Liver (tissue), 9 donors: ENCODE results near the gene SMAP1. TPM values are rescaled to one million over a fixed set of nuclear protein-coding genes. Genes with fewer than 3 reads are reported as not detected.
"Not testable (repeated sequence)": the region's sequence is repeated elsewhere in the genome, so short reads cannot be mapped to it uniquely, and the experiment has no call there.

Experiments used
- DNase-seq: peaks from one replicate; pipeline ENCODE4 v3.0.0-alpha.2; 2017; ENCODE audit warnings: low spot score
- H3K27ac ChIP-seq, 2 donors: one replicate each; pipeline ENCODE4 v1.7.0; 2013; ENCODE audit warnings: inconsistent platforms in 2 of 2, low read length in 2 of 2, control low read depth in 1 of 2, low read depth in 1 of 2, mild to moderate bottlenecking in 1 of 2
- H3K27me3 ChIP-seq, 4 donors: one replicate each; pipeline versions ENCODE4 v1.6.1 to v1.7.0; 2013; ENCODE audit warnings: low read length in 3 of 4, inconsistent platforms in 1 of 4, mild to moderate bottlenecking in 1 of 4, moderate library complexity in 1 of 4; ENCODE audit not compliant: control insufficient read depth in 4 of 4, insufficient read depth in 4 of 4
- H3K36me3 ChIP-seq, 4 donors: one replicate each; pipeline versions ENCODE4 v1.6.1 to v1.7.0; 2013; ENCODE audit warnings: low read length in 3 of 4, mild to moderate bottlenecking in 3 of 4, low read depth in 1 of 4, moderate library complexity in 1 of 4; ENCODE audit not compliant: control insufficient read depth in 4 of 4, insufficient read depth in 3 of 4
- H3K4me1 ChIP-seq, 4 donors: one replicate each; pipeline versions ENCODE4 v1.6.1 to v1.7.0; 2013; ENCODE audit warnings: low read length in 3 of 4, mild to moderate bottlenecking in 3 of 4, moderate library complexity in 1 of 4; ENCODE audit not compliant: control insufficient read depth in 4 of 4, insufficient read depth in 4 of 4
- H3K4me3 ChIP-seq, 3 donors: one replicate each; pipeline versions ENCODE4 v1.6.1 to v1.7.0; 2013; ENCODE audit warnings: low read length in 3 of 3, control low read depth in 1 of 3, low read depth in 1 of 3, mild to moderate bottlenecking in 1 of 3
- H3K9ac ChIP-seq, 2 donors: one replicate each; pipeline ENCODE4 v1.7.0; 2013; ENCODE audit warnings: low read length in 2 of 2, mild to moderate bottlenecking in 2 of 2, moderate library complexity in 2 of 2, control low read depth in 1 of 2, low read depth in 1 of 2
- H3K9me3 ChIP-seq, 4 donors: one replicate each; pipeline versions ENCODE4 v1.6.1 to v1.7.0; 2013; ENCODE audit warnings: low read length in 3 of 4; ENCODE audit not compliant: control insufficient read depth in 4 of 4
- CTCF ChIP-seq: fragments of 150-350 bp; IDR thresholded peaks from 2 replicates; pipeline ENCODE4 v1.5.1; 2017; ENCODE audit warnings: improper control_type of control experiment, low read depth, low read length; ENCODE audit not compliant: missing input control
- EGR1 ChIP-seq, 2 donors: IDR thresholded peaks; 2 replicates each; pipeline ENCODE4 v1.6.1; 2016 to 2018; ENCODE audit warnings: antibody characterized with exemption in 2 of 2, low read depth in 2 of 2
- FOXA2 ChIP-seq: IDR thresholded peaks from 2 replicates; pipeline ENCODE4 v1.6.1; 2016; ENCODE audit warnings: antibody characterized with exemption
- HNF4A ChIP-seq, 2 donors: conservative IDR thresholded peaks; 2 replicates each; pipeline ENCODE4 v1.6.1; 2016; ENCODE audit warnings: antibody characterized with exemption in 2 of 2, mild to moderate bottlenecking in 2 of 2
- HNF4G ChIP-seq: IDR thresholded peaks from 2 replicates; pipeline ENCODE4 v1.6.1; 2016; ENCODE audit warnings: antibody characterized with exemption
- JUND ChIP-seq, 2 donors: IDR thresholded peaks; 2 replicates each; pipeline ENCODE4 v1.6.1; 2016; ENCODE audit warnings: antibody characterized with exemption in 2 of 2
- MAX ChIP-seq: IDR thresholded peaks from 2 replicates; pipeline ENCODE4 v1.6.1; 2016; ENCODE audit warnings: antibody characterized with exemption
- NR2F2 ChIP-seq: IDR thresholded peaks from 2 replicates; pipeline ENCODE4 v1.6.1; 2016; ENCODE audit warnings: antibody characterized with exemption
- REST ChIP-seq: IDR thresholded peaks from 2 replicates; pipeline ENCODE4 v1.6.1; 2016; ENCODE audit warnings: antibody characterized with exemption, mild to moderate bottlenecking
- YY1 ChIP-seq: IDR thresholded peaks from 2 replicates; pipeline ENCODE4 v1.6.1; 2016; ENCODE audit warnings: antibody characterized with exemption, mild to moderate bottlenecking
- ZBTB33 ChIP-seq: IDR thresholded peaks from 2 replicates; pipeline ENCODE4 v1.6.1; 2016; ENCODE audit warnings: antibody characterized with exemption
- WGBS: extraction: QIAGEN DNeasy Blood & Tissue Kit; methylation state at CpG from one replicate; pipeline ENCODE4 v1.1.7; 2013; 5-methylcytosine and 5-hydroxymethylcytosine counted together
- polyA plus RNA-seq, 2 donors: library from polyadenylated mRNA; stranded (reverse) in 1 of 2; unstranded in 1 of 2; fragments of 200-250 nt in 1 of 2; fragments of >200 nt in 1 of 2; fragmentation: Nextera tagmentation in 1 of 2; extraction: Ambion mirVana in 1 of 2; gene quantifications; one replicate each; pipeline versions ENCODE4 v1.2.1 to v1.2.3, GENCODE V29; 2013 to 2015
- total RNA-seq, 2 donors: library from RNA; depleted of rRNA; stranded (reverse); fragments of >200 nt; gene quantifications; one replicate each; pipeline ENCODE4 v1.2.3, GENCODE V29; 2014
- donor health status: healthy.
- donor health status: healthy.
- donor health status: healthy.
- donor health status: healthy.
- donor health status: healthy.

SMAP1 gene
- total and polyA plus RNA-seq, 4 donors: 9.3 to 13.3 (median 12.7) TPM

- DNase-seq: no peak
- WGBS: 96% methylated on average over 4 of the region's 4 CpGs
- Histone ChIP-seq H3K27ac (no peak overlapping the region), H3K36me3 (peaks cover 0 to 10% (median 2%) of the 10 kb centered on the region in 4 donors), H3K4me3 (no peak overlapping the region), H3K4me1 (no peaks in the 10 kb centered on the region), H3K27me3 (no peaks in the 10 kb centered on the region), H3K9me3 (no peaks in the 10 kb centered on the region), H3K9ac (no peak overlapping the region)
- no peak for TF ChIP-seq EGR1 (IDR thresholded peaks at IDR 0.05; ENCODE audit: low read depth in 2 of 2)
- TF ChIP-seq CTCF: no peak
- TF ChIP-seq REST: no peak
- no peak for TF ChIP-seq FOXA2
These were observed 96.2 kb downstream of the SMAP1 start for GRCh38 chr6:70763754-70764510.

- no peak for DNase-seq
- no peak for TF ChIP-seq HNF4G
- no peaks in the 10 kb centered on the region for H3K27me3 ChIP-seq
- no peak overlapping the region for H3K4me3 ChIP-seq
- H3K9me3 ChIP-seq: no peaks in the 10 kb centered on the region
- no peak overlapping the region for H3K27ac ChIP-seq
- H3K4me1 ChIP-seq: no peaks in the 10 kb centered on the region
- no peak overlapping the region for H3K9ac ChIP-seq
- H3K36me3 ChIP-seq: peaks cover 0 to 10% (median 2%) of the 10 kb centered on the region in 4 donors
- over 99% methylated on average over 4 of the region's 4 CpGs for WGBS
These were observed 97.0 kb downstream of the SMAP1 start for GRCh38 chr6:70764706-70765105.

- H3K9me3 ChIP-seq, DNase-seq, H3K27me3 ChIP-seq, H3K9ac ChIP-seq, H3K4me3 ChIP-seq, H3K36me3 ChIP-seq, H3K27ac ChIP-seq, H3K4me1 ChIP-seq: not testable (repeated sequence)
- WGBS: 95% methylated on average over 19 of the region's 19 CpGs
These were observed 103.7 kb downstream of the SMAP1 start for GRCh38 chr6:70771351-70771750.

- Histone ChIP-seq H3K4me1 (no peaks in the 10 kb centered on the region), H3K36me3 (peaks cover 0 to 8% (median 4%) of the 10 kb centered on the region in 4 donors), H3K4me3 (no peak overlapping the region), H3K27ac (no peak overlapping the region), H3K27me3 (no peaks in the 10 kb centered on the region), H3K9ac (no peak overlapping the region), H3K9me3 (peaks cover 0 to 10% (median 2%) of the 10 kb centered on the region in 4 donors)
- DNase-seq: no peak
- WGBS: 97% methylated on average over 2 of the region's 2 CpGs
- no peak for TF ChIP-seq HNF4A (conservative IDR thresholded peaks at IDR 0.05)
- TF ChIP-seq YY1: no peak
- no peak for TF ChIP-seq ZBTB33
- no peak for TF ChIP-seq JUND (IDR thresholded peaks at IDR 0.05)
- TF ChIP-seq CTCF: no peak
- TF ChIP-seq MAX: no peak
- no peak for TF ChIP-seq EGR1 (IDR thresholded peaks at IDR 0.05; ENCODE audit: low read depth in 2 of 2)
- no peak for TF ChIP-seq NR2F2
These were observed 112.3 kb downstream of the SMAP1 start for GRCh38 chr6:70779934-70780333.
